Right lobe of liver (tissue), 6 donors: ENCODE results near the gene MAP3K20. TPM values are rescaled to one million over a fixed set of nuclear protein-coding genes. Genes with fewer than 3 reads are reported as not detected.

ENCODE experiments used
- ATAC-seq, 4 donors: fragments of 200-7000 bp; cut with Tn5 transposase; one replicate each; pipeline ENCODE4 v1.9.1; 2020; ENCODE audit warnings: mild to moderate bottlenecking in 4 of 4, moderate library complexity in 4 of 4
- DNase-seq, 3 donors: peaks; one replicate each; pipeline ENCODE4 v3.0.0-alpha.2; 2020
- H3K27ac ChIP-seq, 3 donors: fragments of 200-600 bp; one replicate each; pipeline ENCODE4 v1.8.0; 2022
- H3K27me3 ChIP-seq, 2 donors: fragments of 200-600 bp; one replicate each; pipeline ENCODE4 v1.8.0; 2022
- H3K36me3 ChIP-seq, 4 donors: fragments of 200-600 bp; sonication (generic) in 1 of 4; one replicate each; pipeline versions ENCODE4 v1.5.1 to v1.8.0; 2017 to 2022; ENCODE audit warnings: control low read depth in 1 of 4
- H3K4me1 ChIP-seq, 4 donors: fragments of 200-600 bp; sonication (generic) in 1 of 4; one replicate each; pipeline versions ENCODE4 v1.5.1 to v1.8.0; 2017 to 2022; ENCODE audit warnings: control low read depth in 1 of 4
- H3K4me3 ChIP-seq, 3 donors: fragments of 200-600 bp; one replicate each; pipeline ENCODE4 v1.8.0; 2022
- H3K9me3 ChIP-seq, 4 donors: fragments of 200-600 bp; sonication (generic) in 1 of 4; one replicate each; pipeline versions ENCODE4 v1.5.1 to v1.8.0; 2017 to 2022; ENCODE audit warnings: control low read depth in 1 of 4
- POLR2A ChIP-seq: fragments of 450-650 bp; IDR thresholded peaks from one replicate; pipeline ENCODE4 v1.6.1; 2017; ENCODE audit warnings: antibody characterized with exemption, mild to moderate bottlenecking
- WGBS: methylation state at CpG from one replicate; pipeline ENCODE4 v1.1.6; 2018; ENCODE audit warnings: low coverage, low lambda C conversion rate; ENCODE audit not compliant: insufficient coverage; ENCODE audit errors: missing lambda C conversion rate; 5-methylcytosine and 5-hydroxymethylcytosine counted together
- intact Hi-C, 2 donors: fragments of 100-400 bp; cut with DNase I; formaldehyde crosslinking; loops; one replicate each; pipeline versions ENCODE4 v1.11.2 to v1.14.1; 2022
- total RNA-seq, 6 experiments: library from RNA; depleted of rRNA in 2 of 6; stranded (reverse); fragments of >200 nt in 2 of 6; fragmentation: NEBNext Ultra II Directional in 3 of 6; extraction: Animal tissue kit (Norgen Biotek cat#: 25700) in 3 of 6; gene quantifications; one replicate each; pipeline versions ENCODE4 v1.1.0 to v1.2.4, GENCODE V29; 2016 to 2023
- TF ChIP-seq, protein P1 (sequence below), 4 donors: fragments of 200-600 bp in 3 of 4; fragments of 450-650 bp in 1 of 4; IDR thresholded peaks; one replicate each; pipeline versions ENCODE4 v1.5.1 to v1.8.0; 2016 to 2022; ENCODE audit warnings: antibody characterized with exemption in 4 of 4, mild to moderate bottlenecking in 2 of 4
- donor health status: DM: no; HTN: yes; CAD: no.
- donor health status: DM: no; HTN: no; CAD: no.
- donor health status: DM: no; HTN: no; CAD: no.
- donor health status: DM: no; HTN: yes; CAD: no.
- donor health status: DM: no; HTN: yes; CAD: no.

MAP3K20 gene
- total RNA-seq, 6 experiments from 2014 or later: 16.0 to 36.8 (median 22.0) TPM

DNA sequence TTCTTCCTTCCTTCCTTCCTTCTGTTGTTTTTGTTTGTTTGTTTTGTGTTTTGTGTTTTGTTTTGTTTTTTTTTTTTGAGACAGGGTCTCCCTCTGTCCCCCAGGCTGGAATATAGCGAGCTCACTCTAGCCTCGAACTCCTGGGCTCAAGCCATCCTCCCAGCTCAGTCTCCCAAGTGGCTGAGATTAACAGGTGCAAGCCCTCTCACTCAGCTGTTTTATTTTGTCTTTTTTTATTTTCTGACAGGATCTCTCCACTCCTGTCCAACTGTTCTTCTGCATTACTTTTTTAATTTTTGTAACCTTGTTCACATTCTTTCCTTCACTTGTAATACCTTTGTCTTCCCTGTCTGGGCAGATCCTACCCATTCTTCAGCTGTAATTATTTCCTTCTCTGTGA, 23.6 kb downstream of the MAP3K20 start:
- H3K4me1 ChIP-seq: peaks cover 0 to 23% (median 4%) of the 10 kb centered on the region in 4 donors

DNA sequence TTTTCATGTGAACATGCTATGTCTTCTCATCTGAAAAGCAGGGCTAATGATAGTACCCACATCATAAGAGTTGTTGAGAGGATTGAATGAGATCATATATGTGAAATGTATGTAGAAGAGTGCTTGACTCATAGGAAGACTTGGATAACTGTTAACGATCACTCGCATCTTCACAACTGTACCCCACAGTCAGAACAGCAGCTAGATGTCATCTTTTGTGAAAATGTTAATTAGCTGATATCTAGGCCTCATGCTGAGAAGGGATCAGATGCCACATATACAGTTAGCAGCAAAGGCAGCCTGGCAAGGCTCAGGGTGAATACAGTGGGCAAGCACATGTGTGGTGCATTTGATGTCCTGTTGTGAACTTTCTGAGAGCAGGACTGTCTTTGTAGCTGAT, 24.2 kb downstream of the MAP3K20 start:
- DNase-seq (no peak), ATAC-seq (no peak)
- intact Hi-C loops: no loop called here
- TF ChIP-seq, protein P1, sequence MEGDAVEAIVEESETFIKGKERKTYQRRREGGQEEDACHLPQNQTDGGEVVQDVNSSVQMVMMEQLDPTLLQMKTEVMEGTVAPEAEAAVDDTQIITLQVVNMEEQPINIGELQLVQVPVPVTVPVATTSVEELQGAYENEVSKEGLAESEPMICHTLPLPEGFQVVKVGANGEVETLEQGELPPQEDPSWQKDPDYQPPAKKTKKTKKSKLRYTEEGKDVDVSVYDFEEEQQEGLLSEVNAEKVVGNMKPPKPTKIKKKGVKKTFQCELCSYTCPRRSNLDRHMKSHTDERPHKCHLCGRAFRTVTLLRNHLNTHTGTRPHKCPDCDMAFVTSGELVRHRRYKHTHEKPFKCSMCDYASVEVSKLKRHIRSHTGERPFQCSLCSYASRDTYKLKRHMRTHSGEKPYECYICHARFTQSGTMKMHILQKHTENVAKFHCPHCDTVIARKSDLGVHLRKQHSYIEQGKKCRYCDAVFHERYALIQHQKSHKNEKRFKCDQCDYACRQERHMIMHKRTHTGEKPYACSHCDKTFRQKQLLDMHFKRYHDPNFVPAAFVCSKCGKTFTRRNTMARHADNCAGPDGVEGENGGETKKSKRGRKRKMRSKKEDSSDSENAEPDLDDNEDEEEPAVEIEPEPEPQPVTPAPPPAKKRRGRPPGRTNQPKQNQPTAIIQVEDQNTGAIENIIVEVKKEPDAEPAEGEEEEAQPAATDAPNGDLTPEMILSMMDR (IDR thresholded peaks at IDR 0.05): no peak
- no peak for TF ChIP-seq POLR2A
- no peaks in the 10 kb centered on the region for H3K27me3 ChIP-seq
- H3K9me3 ChIP-seq: no peaks in the 10 kb centered on the region
- 100% methylated on average over 2 of the region's 2 CpGs for WGBS
- no peak overlapping the region for H3K27ac ChIP-seq
- H3K4me3 ChIP-seq: no peak overlapping the region
- peaks cover 0 to 18% (median 4%) of the 10 kb centered on the region in 4 donors for H3K4me1 ChIP-seq
- no peaks in the 10 kb centered on the region for H3K36me3 ChIP-seq

More for the DNA sequence above, 23.6 kb downstream of the MAP3K20 start:
- Histone ChIP-seq H3K27ac (no peak overlapping the region), H3K27me3 (no peaks in the 10 kb centered on the region), H3K4me3 (no peak overlapping the region), H3K36me3 (no peaks in the 10 kb centered on the region), H3K9me3 (no peaks in the 10 kb centered on the region)
- intact Hi-C loops: no loop called here
- no peak for ATAC-seq
- no peak for DNase-seq
- TF ChIP-seq, protein P1 (IDR thresholded peaks at IDR 0.05): no peak
- no peak for TF ChIP-seq POLR2A
- WGBS: 81% methylated on average over 2 of the region's 2 CpGs

DNA sequence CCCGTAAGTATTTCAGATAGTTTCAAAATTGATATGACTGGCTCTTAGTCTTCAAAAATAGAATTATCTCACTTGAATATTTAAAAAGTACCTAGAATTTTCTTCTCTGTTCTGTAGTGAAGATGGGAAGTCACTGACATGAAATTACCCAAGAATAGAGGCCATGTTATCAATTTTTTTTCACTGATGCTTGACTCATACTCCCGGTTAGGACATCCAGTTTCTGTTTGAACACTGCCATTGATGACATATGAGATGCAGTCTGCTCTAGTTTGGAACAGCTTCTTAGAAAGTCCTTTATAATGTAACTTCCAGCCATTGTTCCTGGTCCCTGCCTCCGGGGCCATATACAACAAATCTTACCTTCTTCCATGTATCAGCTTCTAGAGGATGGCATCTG, 26.0 kb downstream of the MAP3K20 start:
- no peak for DNase-seq
- Histone ChIP-seq H3K36me3 (no peaks in the 10 kb centered on the region), H3K27me3 (no peaks in the 10 kb centered on the region), H3K4me1 (peaks cover 0 to 7% (median 4%) of the 10 kb centered on the region in 4 donors), H3K4me3 (no peak overlapping the region), H3K9me3 (no peaks in the 10 kb centered on the region), H3K27ac (peak overlapping the region; percentile 36 to 73 (median 38))
- intact Hi-C loops: no loop called here
- TF ChIP-seq, protein P1 (IDR thresholded peaks at IDR 0.05): no peak
- no peak for TF ChIP-seq POLR2A
- ATAC-seq: peak; percentile 74 to 92 (median 84)
- 45% methylated on average over 3 of the region's 3 CpGs for WGBS

DNA sequence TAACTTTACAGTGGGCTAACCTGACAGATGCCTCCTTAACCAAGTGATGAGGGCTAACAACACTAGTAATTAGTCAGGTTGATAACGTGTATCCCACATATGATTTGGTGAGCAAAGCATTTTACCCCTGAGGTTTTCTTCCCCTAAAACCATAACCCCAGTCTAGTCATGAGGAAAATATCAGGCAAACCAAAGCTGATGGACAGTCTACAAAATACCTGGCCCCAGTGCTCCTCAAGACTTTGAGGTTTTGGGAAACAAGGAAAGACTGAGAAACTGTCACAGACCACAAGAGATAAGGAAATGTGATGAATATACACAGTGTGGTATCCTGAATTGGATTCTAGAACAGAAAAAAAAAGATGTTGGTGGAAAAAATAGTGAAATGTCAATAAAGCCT, 28.5 kb downstream of the MAP3K20 start:
- DNase-seq (no peak), ATAC-seq (no peak)
- TF ChIP-seq, protein P1 (IDR thresholded peaks at IDR 0.05): no peak
- TF ChIP-seq POLR2A: no peak
- H3K27ac ChIP-seq: no peak overlapping the region
- intact Hi-C loops: no loop called here
- H3K36me3 ChIP-seq: no peaks in the 10 kb centered on the region
- no peaks in the 10 kb centered on the region for H3K27me3 ChIP-seq
- H3K9me3 ChIP-seq: no peaks in the 10 kb centered on the region
- H3K4me1 ChIP-seq: peaks cover 0 to 7% (median 4%) of the 10 kb centered on the region in 4 donors
- 100% methylated on average over 1 of the region's 1 CpG for WGBS
- no peak overlapping the region for H3K4me3 ChIP-seq
